CD4-positive, alpha-beta T cell treated with Interferon alpha-2 for 1 hour (primary cell): ENCODE measurements around the gene PIK3CG.
"Not testable (repeated sequence)": the region's sequence is repeated elsewhere in the genome, so short reads cannot be mapped to it uniquely, and the experiment has no call there.

Experiments used
- DNase-seq, 2 donors: peaks; one replicate each; pipeline ENCODE4 v3.0.0-alpha.2; 2020 to 2022

The PIK3CG gene

GRCh38 chr7:106944035-106944665, 79.1 kb downstream of the PIK3CG start:
- no peak for DNase-seq

GRCh38 chr7:106947244-106947728, 82.2 kb downstream of the PIK3CG start:
- peak; percentile 35 to 45 for DNase-seq

DNA sequence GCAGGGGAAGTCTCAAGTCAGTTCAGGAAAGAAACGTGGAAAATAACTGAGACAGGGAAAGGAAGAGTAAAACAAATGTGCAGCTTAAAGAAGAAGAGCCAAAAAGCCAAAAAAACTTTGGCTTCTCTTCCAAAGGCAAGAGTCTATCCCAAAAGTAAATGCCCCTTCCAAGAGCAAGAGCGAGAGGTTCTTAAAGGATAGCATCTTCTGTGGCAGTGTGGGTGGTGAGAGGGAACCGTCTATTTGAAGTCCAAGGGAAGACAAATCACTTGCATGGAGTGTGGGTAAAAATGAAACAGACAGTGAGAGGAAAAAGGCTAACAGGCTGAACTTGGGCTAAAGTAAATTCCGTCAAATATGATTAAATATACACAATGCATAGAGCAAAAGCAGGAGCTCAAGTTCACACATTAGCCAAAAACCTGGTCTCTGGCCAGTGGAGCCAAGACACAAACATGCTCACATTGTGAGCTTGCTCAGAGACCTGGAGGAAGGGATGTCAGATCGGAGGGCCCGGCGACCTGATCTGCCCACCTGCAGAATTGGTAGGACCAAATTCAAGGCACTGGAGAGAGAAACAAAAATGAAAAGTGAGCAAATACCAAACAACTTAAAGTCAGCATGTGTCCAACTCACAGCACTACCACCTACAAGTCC, 87.0 kb downstream of the PIK3CG start:
- no peak for DNase-seq

GRCh38 chr7:106952658-106953231, 87.7 kb downstream of the PIK3CG start:
- DNase-seq: peak in 1 of 2 donors; percentile 7

- no peak for DNase-seq
Observed at GRCh38 chr7:106954840-106955239, 89.8 kb downstream of the PIK3CG start.

GRCh38 chr7:106955857-106956256, 90.8 kb downstream of the PIK3CG start:
- DNase-seq: not testable (repeated sequence)
